Activated naive CD4-positive, alpha-beta T cell (primary cell): Measurements from ENCODE around the gene SPEG.

ENCODE experiments used
- DNase-seq, 4 experiments: peaks; one replicate each; lab custom pipeline; 2025; lab: John Stamatoyannopoulos, UW

Gene SPEG

GRCh38 chr2:219462349-219462748 lies 27.7 kb downstream of the SPEG start:
- DNase-seq, result no peak

GRCh38 chr2:219464286-219465032 lies 29.8 kb downstream of the SPEG start:
- DNase-seq, result no peak

GRCh38 chr2:219465659-219466561 lies 31.3 kb downstream of the SPEG start:
- no peak for DNase-seq

GRCh38 chr2:219466816-219467735 lies 32.4 kb downstream of the SPEG start:
- DNase-seq, result no peak

GRCh38 chr2:219467736-219468075 lies 33.1 kb downstream of the SPEG start:
- no peak for DNase-seq

GRCh38 chr2:219468410-219469185 lies 34.0 kb downstream of the SPEG start:
- no peak for DNase-seq

GRCh38 chr2:219469186-219469724 lies 34.6 kb downstream of the SPEG start:
- no peak for DNase-seq

GRCh38 chr2:219470429-219470828 lies 35.8 kb downstream of the SPEG start:
- no peak for DNase-seq

- DNase-seq, result no peak
Observed at GRCh38 chr2:219471476-219472371, 37.1 kb downstream of the SPEG start.

- no peak for DNase-seq
Observed at GRCh38 chr2:219472629-219473187, 38.1 kb downstream of the SPEG start.

- DNase-seq, result no peak
Observed at GRCh38 chr2:219473511-219473910, 38.9 kb downstream of the SPEG start.

GRCh38 chr2:219474285-219475060 lies 39.8 kb downstream of the SPEG start:
- no peak for DNase-seq

- no peak for DNase-seq
Observed at GRCh38 chr2:219475278-219475677, 40.6 kb downstream of the SPEG start.

GRCh38 chr2:219475697-219476651 lies 41.3 kb downstream of the SPEG start:
- DNase-seq, result peak in 3 of 4 experiments; percentile 25 to 53 (median 40)

- DNase-seq, result no peak
Observed at GRCh38 chr2:219476652-219477151, 42.1 kb downstream of the SPEG start.

- no peak for DNase-seq
Observed at GRCh38 chr2:219477179-219477578, 42.5 kb downstream of the SPEG start.

GRCh38 chr2:219477815-219478214 lies 43.2 kb downstream of the SPEG start:
- no peak for DNase-seq

- DNase-seq, result no peak
Observed at GRCh38 chr2:219478916-219479315, 44.3 kb downstream of the SPEG start.
